Astrocyte (in vitro differentiated cells and primary cell): ENCODE data around the gene GLT8D2. TPM values are rescaled to one million over a fixed set of nuclear protein-coding genes. Genes with fewer than 3 reads are reported as not detected.

Source experiments
- DNase-seq: peaks from one replicate; pipeline ENCODE4 v3.0.0-alpha.2; 2010; ENCODE audit warnings: low read depth
- FAIRE-seq: peaks from 2 replicates; lab custom pipeline; 2011; peaks lifted over from hg19 to GRCh38; lab: Jason Lieb, UNC
- H2AFZ ChIP-seq: 2 replicates; pipeline ENCODE4 v1.6.0; 2012; ENCODE audit warnings: low read depth, low read length, inconsistent platforms
- H3K27ac ChIP-seq: 2 replicates; pipeline ENCODE4 v1.5.1; 2011; ENCODE audit warnings: low read depth, low read length, inconsistent platforms
- H3K27me3 ChIP-seq: 2 replicates; pipeline ENCODE4 v1.6.0; 2011; ENCODE audit warnings: low read length, inconsistent platforms; ENCODE audit not compliant: insufficient read depth
- H3K36me3 ChIP-seq: 2 replicates; pipeline ENCODE4 v1.5.1; 2011; ENCODE audit warnings: low read length, inconsistent platforms; ENCODE audit not compliant: insufficient read depth
- H3K4me1 ChIP-seq: 2 replicates; pipeline ENCODE4 v1.5.1; 2011; ENCODE audit warnings: low read length, inconsistent platforms; ENCODE audit not compliant: insufficient read depth
- H3K4me2 ChIP-seq: 2 replicates; pipeline ENCODE4 v1.6.0; 2012; ENCODE audit warnings: low read length, inconsistent platforms
- H3K4me3 ChIP-seq: 2 replicates; pipeline ENCODE4 v1.5.1; 2011; ENCODE audit warnings: low read depth, mild to moderate bottlenecking, low read length, inconsistent platforms; ENCODE audit not compliant: insufficient read depth
- H3K79me2 ChIP-seq: 2 replicates; pipeline ENCODE4 v1.6.0; 2012; ENCODE audit warnings: mild to moderate bottlenecking, low read length, inconsistent platforms; ENCODE audit not compliant: insufficient read depth
- H3K9ac ChIP-seq: 2 replicates; pipeline ENCODE4 v1.6.0; 2012; ENCODE audit warnings: mild to moderate bottlenecking, low read length, inconsistent platforms
- H3K9me3 ChIP-seq: 2 replicates; pipeline ENCODE4 v1.5.1; 2012; ENCODE audit warnings: low read depth, mild to moderate bottlenecking, low read length, inconsistent platforms; ENCODE audit not compliant: insufficient read depth
- H4K20me1 ChIP-seq: 2 replicates; pipeline ENCODE4 v1.6.0; 2012; ENCODE audit warnings: low read length, inconsistent platforms; ENCODE audit not compliant: insufficient read depth
- H3K27ac Mint-ChIP-seq: one replicate; pipeline ENCODE4 v1.8.0; 2021; ENCODE audit warnings: mild to moderate bottlenecking, mixed read lengths; ENCODE audit not compliant: unreplicated experiment
- H3K27me3 Mint-ChIP-seq: one replicate; pipeline ENCODE4 v1.8.0; 2021; ENCODE audit warnings: low read depth, mixed read lengths; ENCODE audit not compliant: unreplicated experiment
- H3K36me3 Mint-ChIP-seq: one replicate; pipeline ENCODE4 v1.8.0; 2021; ENCODE audit warnings: low read depth, mixed read lengths; ENCODE audit not compliant: unreplicated experiment
- H3K4me1 Mint-ChIP-seq: one replicate; pipeline ENCODE4 v1.8.0; 2021; ENCODE audit warnings: low read depth, mixed read lengths; ENCODE audit not compliant: unreplicated experiment
- H3K4me3 Mint-ChIP-seq: one replicate; pipeline ENCODE4 v1.8.0; 2021; ENCODE audit warnings: mild to moderate bottlenecking, moderate library complexity, mixed read lengths; ENCODE audit not compliant: unreplicated experiment
- H3K9me3 Mint-ChIP-seq: one replicate; pipeline ENCODE4 v1.8.0; 2021; ENCODE audit warnings: mild to moderate bottlenecking, mixed read lengths; ENCODE audit not compliant: unreplicated experiment
- EZH2 ChIP-seq: IDR thresholded peaks from 2 replicates; pipeline ENCODE4 v1.6.1; 2012; ENCODE audit warnings: mild to moderate bottlenecking, low read length, inconsistent platforms; ENCODE audit not compliant: insufficient read depth
- total RNA-seq: library from RNA; stranded (reverse); gene quantifications from 2 replicates; pipeline ENCODE4 v1.2.1, GENCODE V29; 2021
- TF ChIP-seq, protein P1 (sequence below): IDR thresholded peaks from 2 replicates; pipeline ENCODE4 v1.5.1; 2011; ENCODE audit warnings: low read depth, mild to moderate bottlenecking, inconsistent platforms, low read length, moderate library complexity; ENCODE audit not compliant: insufficient read depth

GLT8D2 gene
- total RNA-seq, 1 donor from 2014 or later, result 11.1 TPM

DNA sequence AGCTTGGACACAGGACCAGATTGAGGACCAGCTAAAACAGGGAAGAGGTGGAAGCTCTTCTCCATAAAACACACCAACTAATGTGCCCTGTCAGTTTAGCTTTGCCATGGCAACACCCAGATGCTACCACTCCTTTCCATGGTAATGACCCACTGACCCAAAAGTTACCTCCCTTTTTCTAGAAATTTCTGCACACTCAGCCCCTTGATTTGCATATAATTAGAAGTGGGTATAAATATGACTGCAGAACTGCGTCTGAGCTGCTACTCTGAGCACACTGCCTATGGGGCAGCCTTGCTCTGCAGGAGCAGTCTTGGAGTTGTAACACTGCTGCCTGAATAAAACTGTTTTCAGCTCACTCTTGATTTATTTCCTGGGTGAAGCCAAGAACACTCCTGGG, 87.5 kb downstream of the GLT8D2 start:
- Histone ChIP-seq H3K9ac (no peak overlapping the region), H4K20me1 (no peaks in the 10 kb centered on the region), H2AFZ (no peak overlapping the region), H3K4me1 (peaks cover 13% of the 10 kb centered on the region), H3K79me2 (peaks cover 44% of the 10 kb centered on the region), H3K9me3 (no peaks in the 10 kb centered on the region), H3K27me3 (no peaks in the 10 kb centered on the region), H3K36me3 (no peaks in the 10 kb centered on the region), H3K4me3 (no peak overlapping the region), H3K4me2 (no peak overlapping the region), H3K27ac (no peak overlapping the region)
- Mint-ChIP-seq H3K27me3 (no peaks in the 10 kb centered on the region), H3K4me1 (peaks cover 18% of the 10 kb centered on the region), H3K4me3 (no peak overlapping the region), H3K9me3 (no peaks in the 10 kb centered on the region), H3K27ac (no peak overlapping the region), H3K36me3 (no peaks in the 10 kb centered on the region)
- FAIRE-seq, result no peak
- no peak for DNase-seq
- TF ChIP-seq, protein P1, sequence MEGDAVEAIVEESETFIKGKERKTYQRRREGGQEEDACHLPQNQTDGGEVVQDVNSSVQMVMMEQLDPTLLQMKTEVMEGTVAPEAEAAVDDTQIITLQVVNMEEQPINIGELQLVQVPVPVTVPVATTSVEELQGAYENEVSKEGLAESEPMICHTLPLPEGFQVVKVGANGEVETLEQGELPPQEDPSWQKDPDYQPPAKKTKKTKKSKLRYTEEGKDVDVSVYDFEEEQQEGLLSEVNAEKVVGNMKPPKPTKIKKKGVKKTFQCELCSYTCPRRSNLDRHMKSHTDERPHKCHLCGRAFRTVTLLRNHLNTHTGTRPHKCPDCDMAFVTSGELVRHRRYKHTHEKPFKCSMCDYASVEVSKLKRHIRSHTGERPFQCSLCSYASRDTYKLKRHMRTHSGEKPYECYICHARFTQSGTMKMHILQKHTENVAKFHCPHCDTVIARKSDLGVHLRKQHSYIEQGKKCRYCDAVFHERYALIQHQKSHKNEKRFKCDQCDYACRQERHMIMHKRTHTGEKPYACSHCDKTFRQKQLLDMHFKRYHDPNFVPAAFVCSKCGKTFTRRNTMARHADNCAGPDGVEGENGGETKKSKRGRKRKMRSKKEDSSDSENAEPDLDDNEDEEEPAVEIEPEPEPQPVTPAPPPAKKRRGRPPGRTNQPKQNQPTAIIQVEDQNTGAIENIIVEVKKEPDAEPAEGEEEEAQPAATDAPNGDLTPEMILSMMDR, result no peak
- TF ChIP-seq EZH2, result no peak

DNA sequence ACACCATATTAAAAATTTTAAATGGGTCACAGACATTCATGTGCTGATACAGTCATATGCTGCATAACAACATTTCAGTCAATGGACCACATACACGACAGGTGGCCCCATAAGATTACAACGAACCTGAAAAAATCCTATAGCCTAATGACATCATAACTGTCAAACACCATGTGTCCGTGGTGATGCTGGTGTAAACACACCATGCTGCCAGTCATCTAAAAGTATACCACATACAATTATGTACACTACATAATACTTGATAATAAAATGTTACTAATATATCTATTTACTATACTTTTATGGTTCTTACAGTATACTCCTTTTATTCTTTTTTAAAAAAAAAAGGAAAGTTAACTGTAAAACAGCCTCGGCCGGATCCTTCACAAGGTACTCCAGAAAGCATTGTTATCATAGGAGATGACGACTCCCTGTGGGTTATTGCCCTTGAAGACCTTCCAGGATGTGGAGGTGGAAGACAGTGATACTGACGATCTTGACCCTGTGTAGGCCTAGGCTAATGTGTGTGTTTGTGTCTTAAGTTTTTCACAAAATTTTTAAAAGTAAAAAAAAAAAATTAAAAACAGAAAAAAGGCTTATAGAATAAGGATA, 89.3 kb downstream of the GLT8D2 start:
- peaks cover 18% of the 10 kb centered on the region for H3K4me1 ChIP-seq
- Mint-ChIP-seq H3K36me3 (no peaks in the 10 kb centered on the region), H3K4me1 (peaks cover 17% of the 10 kb centered on the region), H3K27me3 (no peaks in the 10 kb centered on the region), H3K27ac (no peak overlapping the region), H3K4me3 (no peak overlapping the region), H3K9me3 (no peaks in the 10 kb centered on the region)
- DNase-seq, result no peak
- H3K9me3 ChIP-seq, result no peaks in the 10 kb centered on the region
- no peak overlapping the region for H3K4me3 ChIP-seq
- H2AFZ ChIP-seq, result no peak overlapping the region
- H3K9ac ChIP-seq, result no peak overlapping the region
- TF ChIP-seq, protein P1, result no peak
- no peak for TF ChIP-seq EZH2
- no peaks in the 10 kb centered on the region for H4K20me1 ChIP-seq
- H3K36me3 ChIP-seq, result no peaks in the 10 kb centered on the region
- H3K79me2 ChIP-seq, result peaks cover 37% of the 10 kb centered on the region
- H3K27ac ChIP-seq, result no peak overlapping the region
- no peaks in the 10 kb centered on the region for H3K27me3 ChIP-seq
- no peak overlapping the region for H3K4me2 ChIP-seq
- FAIRE-seq, result no peak

DNA sequence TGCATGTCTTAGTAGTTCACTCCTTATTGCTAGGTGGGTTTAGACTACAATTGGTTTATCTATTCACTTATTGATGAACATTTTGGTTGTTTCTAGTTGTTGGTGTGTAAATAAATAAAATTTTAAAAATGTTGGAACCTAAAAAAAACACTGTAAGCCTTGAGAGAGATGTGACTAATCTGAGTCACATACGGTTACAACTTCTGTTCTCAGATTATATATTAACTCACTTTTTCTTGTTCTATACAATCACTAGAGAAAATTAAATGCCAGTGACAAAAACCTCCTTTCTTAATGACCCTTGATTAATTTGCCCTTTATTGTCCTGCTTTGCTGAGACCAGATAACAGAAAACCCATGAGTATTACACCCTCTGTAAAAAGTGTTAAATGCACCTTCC, 91.4 kb downstream of the GLT8D2 start:
- FAIRE-seq (no peak), DNase-seq (no peak)
- Histone ChIP-seq H3K4me1 (peaks cover 17% of the 10 kb centered on the region), H3K4me3 (no peak overlapping the region), H2AFZ (no peak overlapping the region), H3K27ac (no peak overlapping the region), H3K36me3 (peaks cover 9% of the 10 kb centered on the region), H4K20me1 (peaks cover 2% of the 10 kb centered on the region), H3K9me3 (no peaks in the 10 kb centered on the region), H3K9ac (no peak overlapping the region), H3K27me3 (no peaks in the 10 kb centered on the region), H3K4me2 (no peak overlapping the region), H3K79me2 (peaks cover 37% of the 10 kb centered on the region)
- TF ChIP-seq, protein P1, result no peak
- no peak for TF ChIP-seq EZH2
- Mint-ChIP-seq H3K9me3 (no peaks in the 10 kb centered on the region), H3K27ac (peak overlapping the region; percentile 75), H3K4me3 (peak overlapping the region; percentile 50), H3K4me1 (peaks cover 16% of the 10 kb centered on the region), H3K36me3 (no peaks in the 10 kb centered on the region), H3K27me3 (no peaks in the 10 kb centered on the region)
